Measurements from ENCODE around the gene SUN1. TPM values are rescaled to one million over a fixed set of nuclear protein-coding genes. Genes with fewer than 3 reads are reported as not detected.
"Not testable (repeated sequence)": the region's sequence is repeated elsewhere in the genome, so short reads cannot be mapped to it uniquely, and the experiment has no call there.

SUN1 gene
- polyA plus RNA-seq, 3 donors from 2014 or later, result 19.3 to 31.5 (median 19.8) TPM

GRCh38 chr7:862157-862556 is 29.9 kb downstream of the SUN1 start:
- no peak for DNase-seq
- H3K27ac Mint-ChIP-seq, result no peak overlapping the region

GRCh38 chr7:863106-863505 is 30.8 kb downstream of the SUN1 start:
- H3K4me1 Mint-ChIP-seq, result no peaks in the 10 kb centered on the region
- peaks cover 35 to 56% (median 45%) of the 10 kb centered on the region in 3 donors for H3K36me3 Mint-ChIP-seq
- H3K4me3 Mint-ChIP-seq, result no peak overlapping the region
- peaks cover 0 to 2% (median 0%) of the 10 kb centered on the region in 3 donors for H3K27me3 Mint-ChIP-seq (ENCODE audit: low read depth in 3 of 3)
- no peak overlapping the region for H3K27ac Mint-ChIP-seq
- DNase-seq, result no peak
- H3K9me3 Mint-ChIP-seq, result no peaks in the 10 kb centered on the region

More at GRCh38 chr7:862157-862556, 29.9 kb downstream of the SUN1 start:
- Mint-ChIP-seq H3K4me3 (no peak overlapping the region), H3K36me3 (peaks cover 33 to 52% (median 43%) of the 10 kb centered on the region in 3 donors), H3K4me1 (no peaks in the 10 kb centered on the region), H3K27me3 (ENCODE audit: low read depth in 3 of 3) (peaks cover 0 to 2% (median 0%) of the 10 kb centered on the region in 3 donors), H3K9me3 (no peaks in the 10 kb centered on the region)

- DNase-seq, result no peak
- Mint-ChIP-seq H3K4me1 (no peaks in the 10 kb centered on the region), H3K27ac (no peak overlapping the region), H3K4me3 (no peak overlapping the region), H3K36me3 (peaks cover 21 to 38% (median 35%) of the 10 kb centered on the region in 3 donors), H3K9me3 (no peaks in the 10 kb centered on the region), H3K27me3 (ENCODE audit: low read depth in 3 of 3) (no peaks in the 10 kb centered on the region)
Measured at GRCh38 chr7:865921-866320, 33.6 kb downstream of the SUN1 start.

GRCh38 chr7:867001-867405 is 34.7 kb downstream of the SUN1 start:
- no peak overlapping the region for H3K27ac Mint-ChIP-seq
- no peak overlapping the region for H3K4me3 Mint-ChIP-seq
- no peaks in the 10 kb centered on the region for H3K9me3 Mint-ChIP-seq
- DNase-seq, result no peak
- peaks cover 0 to 2% (median 0%) of the 10 kb centered on the region in 3 donors for H3K27me3 Mint-ChIP-seq (ENCODE audit: low read depth in 3 of 3)
- H3K4me1 Mint-ChIP-seq, result no peaks in the 10 kb centered on the region
- peaks cover 11 to 27% (median 25%) of the 10 kb centered on the region in 3 donors for H3K36me3 Mint-ChIP-seq

- peaks cover 8 to 24% (median 19%) of the 10 kb centered on the region in 3 donors for H3K36me3 Mint-ChIP-seq
- DNase-seq, result no peak
- peaks cover 0 to 3% (median 2%) of the 10 kb centered on the region in 3 donors for H3K27me3 Mint-ChIP-seq (ENCODE audit: low read depth in 3 of 3)
- H3K27ac Mint-ChIP-seq, result no peak overlapping the region
- H3K9me3 Mint-ChIP-seq, result no peaks in the 10 kb centered on the region
- no peak overlapping the region for H3K4me3 Mint-ChIP-seq
- no peaks in the 10 kb centered on the region for H3K4me1 Mint-ChIP-seq
Measured at GRCh38 chr7:867406-868188, 35.3 kb downstream of the SUN1 start.

- H3K27ac Mint-ChIP-seq, result no peak overlapping the region
- peaks cover 8 to 26% (median 18%) of the 10 kb centered on the region in 3 donors for H3K36me3 Mint-ChIP-seq
- H3K27me3 Mint-ChIP-seq (ENCODE audit: low read depth in 3 of 3), result peaks cover 0 to 3% (median 2%) of the 10 kb centered on the region in 3 donors
Measured at GRCh38 chr7:868189-868486, 35.9 kb downstream of the SUN1 start.

GRCh38 chr7:869348-869747 is 37.1 kb downstream of the SUN1 start:
- no peak for DNase-seq
- Mint-ChIP-seq H3K36me3 (peaks cover 8 to 27% (median 11%) of the 10 kb centered on the region in 3 donors), H3K27ac (peak overlapping the region in 1 of 6 donors; percentile 41), H3K9me3 (no peaks in the 10 kb centered on the region), H3K27me3 (ENCODE audit: low read depth in 3 of 3) (peaks cover 0 to 3% (median 2%) of the 10 kb centered on the region in 3 donors), H3K4me3 (no peak overlapping the region), H3K4me1 (peaks cover 8 to 10% of the 10 kb centered on the region in 2 donors)

More at GRCh38 chr7:868189-868486, 35.9 kb downstream of the SUN1 start:
- Mint-ChIP-seq H3K4me1 (peaks cover under 1 to 2% of the 10 kb centered on the region in 2 donors), H3K4me3 (no peak overlapping the region), H3K9me3 (no peaks in the 10 kb centered on the region)
- no peak for DNase-seq

GRCh38 chr7:871900-872537 is 39.7 kb downstream of the SUN1 start:
- no peaks in the 10 kb centered on the region for H3K9me3 Mint-ChIP-seq

GRCh38 chr7:872685-873084 is 40.4 kb downstream of the SUN1 start:
- H3K27me3 Mint-ChIP-seq (ENCODE audit: low read depth in 3 of 3); H3K9me3 Mint-ChIP-seq; DNase-seq; H3K27ac Mint-ChIP-seq; H3K36me3 Mint-ChIP-seq; H3K4me3 Mint-ChIP-seq: not testable (repeated sequence)
- H3K4me1 Mint-ChIP-seq, result peaks cover 10 to 12% of the 10 kb centered on the region in 2 donors

More at GRCh38 chr7:871900-872537, 39.7 kb downstream of the SUN1 start:
- H3K27ac Mint-ChIP-seq, result no peak overlapping the region
- peaks cover 9 to 10% of the 10 kb centered on the region in 2 donors for H3K4me1 Mint-ChIP-seq
- H3K27me3 Mint-ChIP-seq (ENCODE audit: low read depth in 3 of 3), result peaks cover 2 to 8% (median 3%) of the 10 kb centered on the region in 3 donors
- no peak overlapping the region for H3K4me3 Mint-ChIP-seq
- no peak for DNase-seq
- H3K36me3 Mint-ChIP-seq, result peaks cover 4 to 12% (median 4%) of the 10 kb centered on the region in 3 donors

GRCh38 chr7:873367-874002 is 41.2 kb downstream of the SUN1 start:
- Mint-ChIP-seq H3K4me3 (no peak overlapping the region), H3K9me3 (no peaks in the 10 kb centered on the region), H3K27ac (peak overlapping the region in 3 of 6 donors; percentile 38 to 53 (median 46)), H3K27me3 (ENCODE audit: low read depth in 3 of 3) (peaks cover 6 to 15% (median 9%) of the 10 kb centered on the region in 3 donors), H3K36me3 (peaks cover 0 to 8% (median 0%) of the 10 kb centered on the region in 3 donors), H3K4me1 (peaks cover 17% of the 10 kb centered on the region in 2 donors)
- peak; percentile 63 to 72 (median 69) for DNase-seq

GRCh38 chr7:874031-874749 is 41.9 kb downstream of the SUN1 start:
- Mint-ChIP-seq H3K4me1 (peaks cover 21% of the 10 kb centered on the region in 2 donors), H3K9me3 (no peaks in the 10 kb centered on the region), H3K36me3 (peaks cover 0 to 8% (median 0%) of the 10 kb centered on the region in 3 donors), H3K4me3 (peak overlapping the region in 1 of 5 donors; percentile 14), H3K27me3 (ENCODE audit: low read depth in 3 of 3) (peaks cover 6 to 15% (median 9%) of the 10 kb centered on the region in 3 donors), H3K27ac (peak overlapping the region in 2 of 6 donors; percentile 38 to 57)
- no peak for DNase-seq

GRCh38 chr7:875051-875450 is 42.8 kb downstream of the SUN1 start:
- Mint-ChIP-seq H3K4me3 (peak overlapping the region in 4 of 5 donors; percentile 38 to 46 (median 42)), H3K4me1 (peaks cover 27 to 28% of the 10 kb centered on the region in 2 donors), H3K9me3 (no peaks in the 10 kb centered on the region), H3K27me3 (ENCODE audit: low read depth in 3 of 3) (peaks cover 6 to 17% (median 9%) of the 10 kb centered on the region in 3 donors), H3K27ac (peak overlapping the region in 5 of 6 donors; percentile 40 to 67 (median 53)), H3K36me3 (peaks cover 0 to 8% (median 0%) of the 10 kb centered on the region in 3 donors)
- DNase-seq, result no peak

- peak overlapping the region in 3 of 6 donors; percentile 24 to 67 (median 57) for H3K27ac Mint-ChIP-seq
- peaks cover 0 to 7% (median 0%) of the 10 kb centered on the region in 3 donors for H3K36me3 Mint-ChIP-seq
- H3K27me3 Mint-ChIP-seq (ENCODE audit: low read depth in 3 of 3), result peaks cover 6 to 17% (median 9%) of the 10 kb centered on the region in 3 donors
- peak overlapping the region in 3 of 5 donors; percentile 33 to 38 (median 38) for H3K4me3 Mint-ChIP-seq
- H3K9me3 Mint-ChIP-seq, result no peaks in the 10 kb centered on the region
- DNase-seq, result no peak
- peaks cover 31 to 32% of the 10 kb centered on the region in 2 donors for H3K4me1 Mint-ChIP-seq
Measured at GRCh38 chr7:875476-876076, 43.3 kb downstream of the SUN1 start.

Measured in immature natural killer cell (primary cell).